KMS-11 (cell line): Measurements from ENCODE around the gene KIRREL1.

Experiments
- H2AFZ ChIP-seq: fragments of 200-600 bp; sonication (generic); 2 replicates; pipeline ENCODE4 v1.6.1; 2016; ENCODE audit warnings: antibody characterized with exemption, mixed run types, low read depth
- H3K27ac ChIP-seq: fragments of 200-600 bp; sonication (generic); 2 replicates; pipeline ENCODE4 v1.6.1; 2016; ENCODE audit warnings: mild to moderate bottlenecking, mixed run types
- H3K27me3 ChIP-seq: fragments of 200-600 bp; sonication (generic); 2 replicates; pipeline ENCODE4 v1.6.1; 2017; ENCODE audit warnings: mild to moderate bottlenecking, low read depth, mixed run types, moderate library complexity; ENCODE audit not compliant: insufficient read depth
- H3K36me3 ChIP-seq: fragments of 200-600 bp; sonication (generic); 2 replicates; pipeline ENCODE4 v1.6.1; 2017; ENCODE audit warnings: mild to moderate bottlenecking, mixed run types; ENCODE audit not compliant: insufficient read depth
- H3K4me1 ChIP-seq: fragments of 200-600 bp; sonication (generic); 2 replicates; pipeline ENCODE4 v1.6.1; 2016; ENCODE audit warnings: mild to moderate bottlenecking, low read depth, mixed run types; ENCODE audit not compliant: poor library complexity, severe bottlenecking
- H3K4me2 ChIP-seq: fragments of 200-600 bp; sonication (generic); 2 replicates; pipeline ENCODE4 v1.7.0; 2016; ENCODE audit warnings: mild to moderate bottlenecking, mixed run types
- H3K4me3 ChIP-seq: fragments of 200-600 bp; sonication (generic); IDR thresholded peaks from 2 replicates; pipeline ENCODE4 v1.6.1; 2017; ENCODE audit warnings: low read depth, low read length, mixed read lengths; ENCODE audit not compliant: insufficient read depth
- H3K79me2 ChIP-seq: fragments of 200-600 bp; sonication (generic); 2 replicates; pipeline ENCODE4 v1.6.1; 2016; ENCODE audit warnings: low read depth, mixed run types; ENCODE audit not compliant: insufficient read depth
- H3K9ac ChIP-seq: fragments of 200-600 bp; sonication (generic); 2 replicates; pipeline ENCODE4 v1.6.1; 2016; ENCODE audit warnings: mild to moderate bottlenecking, mixed run types
- H4K20me1 ChIP-seq: fragments of 200-600 bp; sonication (generic); 2 replicates; pipeline ENCODE4 v1.6.1; 2016; ENCODE audit warnings: mild to moderate bottlenecking, mixed run types; ENCODE audit not compliant: insufficient read depth
- CTCF ChIP-seq: fragments of 200-600 bp; sonication (generic); conservative IDR thresholded peaks from 2 replicates; pipeline ENCODE4 v1.6.1; 2017; ENCODE audit warnings: low read depth, mild to moderate bottlenecking, antibody characterized with exemption, low read length, moderate library complexity, mixed read lengths

KIRREL1 gene

GRCh38 chr1:157971769-157972168, 21.7 kb upstream of the KIRREL1 start:
- Histone ChIP-seq H2AFZ (no peak overlapping the region), H3K79me2 (no peaks in the 10 kb centered on the region), H3K4me1 (no peaks in the 10 kb centered on the region), H3K9ac (no peak overlapping the region), H3K27ac (no peak overlapping the region), H3K27me3 (no peaks in the 10 kb centered on the region), H3K4me3 (no peak overlapping the region), H3K4me2 (no peak overlapping the region), H4K20me1 (no peaks in the 10 kb centered on the region), H3K36me3 (no peaks in the 10 kb centered on the region)
- no peak for TF ChIP-seq CTCF

- TF ChIP-seq CTCF = no peak
- Histone ChIP-seq H2AFZ (no peak overlapping the region), H3K36me3 (no peaks in the 10 kb centered on the region), H3K27me3 (no peaks in the 10 kb centered on the region; the same call in 1 of the 2 replicates), H3K9ac (no peak overlapping the region), H3K4me2 (no peak overlapping the region), H3K27ac (no peak overlapping the region), H3K4me1 (no peaks in the 10 kb centered on the region), H4K20me1 (no peaks in the 10 kb centered on the region), H3K4me3 (no peak overlapping the region), H3K79me2 (no peaks in the 10 kb centered on the region)
Observed at GRCh38 chr1:157975228-157975950, 18.1 kb upstream of the KIRREL1 start.

- Histone ChIP-seq H3K36me3 (no peaks in the 10 kb centered on the region), H3K79me2 (no peaks in the 10 kb centered on the region), H3K27me3 (no peaks in the 10 kb centered on the region; the same call in 1 of the 2 replicates), H2AFZ (no peak overlapping the region), H3K4me3 (no peak overlapping the region), H4K20me1 (no peaks in the 10 kb centered on the region), H3K4me2 (no peak overlapping the region), H3K27ac (no peak overlapping the region), H3K4me1 (no peaks in the 10 kb centered on the region), H3K9ac (no peak overlapping the region)
- TF ChIP-seq CTCF = no peak
Observed at GRCh38 chr1:157976888-157977287, 16.6 kb upstream of the KIRREL1 start.

GRCh38 chr1:157978586-157979403, 14.7 kb upstream of the KIRREL1 start:
- no peaks in the 10 kb centered on the region for H4K20me1 ChIP-seq
- H3K36me3 ChIP-seq = no peaks in the 10 kb centered on the region
- no peak overlapping the region for H3K4me2 ChIP-seq
- H3K27me3 ChIP-seq = no peaks in the 10 kb centered on the region; the same call in 1 of the 2 replicates
- no peaks in the 10 kb centered on the region for H3K4me1 ChIP-seq
- no peak overlapping the region for H2AFZ ChIP-seq
- no peak overlapping the region for H3K27ac ChIP-seq
- H3K79me2 ChIP-seq = no peaks in the 10 kb centered on the region
- no peak overlapping the region for H3K4me3 ChIP-seq
- TF ChIP-seq CTCF = no peak
- no peak overlapping the region for H3K9ac ChIP-seq
